Measurements from ENCODE around the gene NKAIN2. TPM values are rescaled to one million over a fixed set of nuclear protein-coding genes. Genes with fewer than 3 reads are reported as not detected.
A peak's percentile ranks its signal among the peaks of the same experiment; 100 is the strongest.
"Not testable (repeated sequence)": the region's sequence is repeated elsewhere in the genome, so short reads cannot be mapped to it uniquely, and the experiment has no call there.

NKAIN2 gene
- total RNA-seq, 1 experiment from 2014 or later, result 0.06 TPM

GRCh38 chr6:124303971-124304370 lies 500.3 kb downstream of the NKAIN2 start:
- no peak for DNase-seq (ENCODE audit: low read depth)

DNA sequence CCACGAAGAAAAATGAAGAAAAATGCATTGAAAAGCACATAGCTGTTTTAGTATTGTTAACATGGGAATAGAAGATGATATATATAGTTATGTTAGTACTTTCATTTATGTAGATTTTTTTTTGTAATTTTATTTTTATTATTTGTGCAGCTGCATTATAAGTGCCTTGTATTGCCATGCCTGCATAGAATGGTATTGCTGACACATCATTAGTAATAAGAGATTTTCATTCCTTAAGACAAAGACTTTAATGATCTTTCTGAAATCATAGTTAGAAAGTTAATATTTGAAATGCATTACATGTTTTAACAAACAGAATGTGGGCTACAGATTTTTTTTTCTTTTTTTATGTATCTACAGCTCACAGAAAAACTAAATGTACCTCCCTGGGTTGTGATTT lies 506.5 kb downstream of the NKAIN2 start:
- no peak for DNase-seq (ENCODE audit: low read depth)

- DNase-seq (ENCODE audit: low read depth), result no peak
Measured at GRCh38 chr6:124319410-124319809, 515.7 kb downstream of the NKAIN2 start.

- no peak for DNase-seq (ENCODE audit: low read depth)
Measured at GRCh38 chr6:124324237-124324636, 520.6 kb downstream of the NKAIN2 start.

GRCh38 chr6:124330197-124330596 lies 526.5 kb downstream of the NKAIN2 start:
- no peak for DNase-seq (ENCODE audit: low read depth)

- DNase-seq (ENCODE audit: low read depth), result no peak
Measured at GRCh38 chr6:124334359-124334758, 530.7 kb downstream of the NKAIN2 start.

DNA sequence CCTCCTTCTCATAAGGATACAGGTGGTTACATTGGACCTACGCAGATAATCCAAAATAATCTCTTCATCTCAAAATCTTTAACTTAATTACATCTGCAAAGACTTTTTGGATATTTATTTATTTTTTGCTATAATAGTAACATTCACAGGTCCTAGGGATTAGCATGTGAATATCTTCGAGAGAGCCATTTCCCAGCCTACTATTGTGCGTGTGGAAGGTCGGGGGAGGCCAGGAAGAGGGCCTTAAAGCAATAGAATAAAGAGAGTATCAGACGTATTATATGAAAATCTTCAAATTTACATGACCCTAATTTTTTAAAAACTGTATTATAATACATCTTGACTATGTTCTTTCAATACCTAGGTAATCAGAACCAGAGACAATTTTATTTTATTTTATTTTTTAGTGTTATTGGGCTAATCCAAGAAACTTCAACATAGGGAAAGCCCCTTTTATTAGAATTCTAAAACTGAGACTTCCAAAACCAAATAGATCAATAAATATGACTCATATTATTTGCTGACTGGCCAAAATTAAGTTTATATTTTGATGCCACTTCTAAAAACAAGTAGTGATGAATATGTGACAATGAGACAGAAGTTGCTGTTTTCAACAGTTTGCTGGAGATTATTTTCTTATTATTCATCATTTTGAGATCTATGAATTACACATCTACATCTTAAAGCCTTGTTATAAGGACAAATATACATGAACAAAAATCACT lies 536.1 kb downstream of the NKAIN2 start:
- no peak for DNase-seq (ENCODE audit: low read depth)

GRCh38 chr6:124348339-124348738 lies 544.7 kb downstream of the NKAIN2 start:
- DNase-seq (ENCODE audit: low read depth), result not testable (repeated sequence)

- no peak for DNase-seq (ENCODE audit: low read depth)
Measured at GRCh38 chr6:124355146-124355545, 551.5 kb downstream of the NKAIN2 start.

- DNase-seq (ENCODE audit: low read depth), result no peak
Measured at GRCh38 chr6:124356276-124356810, 552.7 kb downstream of the NKAIN2 start.

- no peak for DNase-seq (ENCODE audit: low read depth)
Measured at GRCh38 chr6:124356811-124357210, 553.1 kb downstream of the NKAIN2 start.

DNA sequence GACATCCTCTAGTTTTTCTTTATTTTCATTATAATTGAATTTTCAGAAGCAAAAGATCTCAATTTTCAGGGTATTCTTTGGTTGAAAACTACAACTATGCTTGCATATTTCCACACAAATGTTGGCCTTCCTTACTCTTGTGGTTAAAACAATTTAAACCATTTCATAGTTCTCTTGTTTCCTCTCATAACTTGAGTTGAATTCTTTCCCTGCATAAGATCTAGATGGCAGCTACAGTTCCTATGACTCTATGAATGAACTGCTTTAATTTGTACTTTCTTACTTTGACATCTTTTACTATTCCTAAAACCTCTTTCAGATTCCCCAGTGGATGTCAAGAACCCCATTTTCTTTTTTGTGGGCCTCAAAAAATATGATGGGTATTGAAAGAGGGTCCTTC lies 564.5 kb downstream of the NKAIN2 start:
- no peak for DNase-seq (ENCODE audit: low read depth)

- DNase-seq (ENCODE audit: low read depth), result no peak
Measured at GRCh38 chr6:124371974-124372475, 568.4 kb downstream of the NKAIN2 start.

DNA sequence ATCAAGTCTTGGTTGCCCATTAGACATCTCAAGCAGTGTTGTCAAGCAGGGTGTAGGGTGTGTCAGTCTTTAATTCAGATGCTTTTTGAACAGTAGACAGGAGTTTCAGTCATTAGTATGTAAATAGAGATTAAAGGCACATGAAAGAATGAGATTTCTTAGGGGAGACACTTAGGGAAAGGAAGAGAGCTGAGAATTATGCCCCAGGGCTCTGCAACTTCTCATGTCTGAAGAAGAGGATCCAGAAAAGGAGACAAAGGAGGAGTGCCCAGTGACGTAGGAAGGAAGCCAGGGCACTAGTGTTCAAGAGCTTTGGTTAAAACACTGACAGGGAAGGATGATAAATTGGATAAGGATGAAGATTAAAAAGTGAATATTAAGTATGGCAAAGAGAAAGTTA lies 569.7 kb downstream of the NKAIN2 start:
- no peak for DNase-seq (ENCODE audit: low read depth)

DNA sequence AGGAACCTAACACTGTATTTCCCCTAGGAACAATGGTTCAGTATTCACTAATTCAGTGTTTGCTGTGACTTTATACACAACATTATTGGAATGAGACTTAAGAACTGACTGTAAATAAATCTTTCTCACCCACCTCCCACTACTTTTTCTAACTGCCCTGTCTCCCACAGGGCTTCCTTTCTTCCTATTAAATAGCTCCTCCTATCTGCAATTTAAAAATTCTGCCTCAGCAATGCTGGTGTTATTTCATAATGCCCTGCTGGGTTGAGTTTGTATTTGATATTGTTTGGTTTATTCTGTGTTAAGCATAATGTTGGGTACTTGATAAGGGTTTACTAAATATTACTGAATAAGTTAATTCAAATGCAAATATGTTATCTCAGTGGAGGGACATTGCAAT lies 585.5 kb downstream of the NKAIN2 start:
- DNase-seq (ENCODE audit: low read depth), result no peak

- peak; percentile 15 for DNase-seq (ENCODE audit: low read depth)
Measured at GRCh38 chr6:124393536-124393935, 589.9 kb downstream of the NKAIN2 start.

GRCh38 chr6:124396361-124396760 lies 592.7 kb downstream of the NKAIN2 start:
- DNase-seq (ENCODE audit: low read depth), result peak; percentile 13

DNA sequence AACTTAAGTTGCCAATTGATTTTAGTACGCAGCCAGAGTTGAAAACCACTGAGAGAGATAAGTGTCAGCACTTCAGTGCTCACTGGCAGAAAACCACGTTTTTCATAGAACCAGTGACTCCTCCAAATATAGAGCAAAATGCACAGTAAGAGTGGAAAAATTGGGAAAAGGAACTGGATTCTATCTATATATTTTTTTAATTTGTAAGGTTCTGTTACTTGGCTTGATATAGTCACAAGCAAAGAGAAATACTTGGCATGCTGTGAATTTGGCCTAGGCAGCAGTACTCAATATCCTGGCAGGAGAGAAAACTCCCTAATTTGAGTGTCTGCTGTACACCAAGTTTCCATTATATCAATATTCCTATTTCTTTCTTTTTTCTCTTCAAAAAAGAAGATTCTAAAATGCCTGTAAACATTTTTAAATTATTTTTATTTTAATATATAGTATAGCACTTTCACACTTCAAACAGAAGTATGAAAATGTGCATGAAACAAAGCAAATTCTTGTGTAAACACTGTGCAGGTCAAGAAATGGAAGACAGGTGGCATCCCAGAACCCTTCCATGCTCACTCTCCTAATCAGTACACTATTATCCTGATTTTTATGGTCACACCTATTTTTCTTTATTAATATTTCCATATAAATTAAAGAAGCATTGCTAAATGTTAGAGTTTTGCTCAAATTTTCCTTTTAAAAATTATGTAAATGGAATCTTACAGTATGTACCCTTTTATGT lies 596.8 kb downstream of the NKAIN2 start:
- DNase-seq (ENCODE audit: low read depth), result no peak

- not testable (repeated sequence) for DNase-seq (ENCODE audit: low read depth)
Measured at GRCh38 chr6:124410425-124410824, 606.8 kb downstream of the NKAIN2 start.

GRCh38 chr6:124412657-124413056 lies 609.0 kb downstream of the NKAIN2 start:
- DNase-seq (ENCODE audit: low read depth), result not testable (repeated sequence)

- no peak for DNase-seq (ENCODE audit: low read depth)
Measured at GRCh38 chr6:124420116-124420840, 616.6 kb downstream of the NKAIN2 start.

GRCh38 chr6:124423621-124424020 lies 620.0 kb downstream of the NKAIN2 start:
- no peak for DNase-seq (ENCODE audit: low read depth)

Data from LHCN-M2 (cell line).